NCI-H2227 (cell line): ENCODE results near the gene PTGES3.
"Not testable (repeated sequence)": the region's sequence is repeated elsewhere in the genome, so short reads cannot be mapped to it uniquely, and the experiment has no call there.

Experiments used
- DNase-seq: peaks from one replicate; lab custom pipeline; 2025; ENCODE audit not compliant: unreplicated experiment; lab: John Stamatoyannopoulos, UW

The PTGES3 gene

GRCh38 chr12:56709759-56710376 lies 21.8 kb upstream of the PTGES3 start:
- DNase-seq: no peak

GRCh38 chr12:56704522-56704921 lies 16.4 kb upstream of the PTGES3 start:
- DNase-seq: not testable (repeated sequence)

GRCh38 chr12:56699020-56699661 lies 11.1 kb upstream of the PTGES3 start:
- no peak for DNase-seq

- DNase-seq: no peak
These were observed 7.4 kb upstream of the PTGES3 start for GRCh38 chr12:56695327-56696101.

GRCh38 chr12:56694161-56694560 lies 6.1 kb upstream of the PTGES3 start:
- DNase-seq: no peak

- no peak for DNase-seq
These were observed 694 bp upstream of the PTGES3 start for GRCh38 chr12:56688846-56689109.

- DNase-seq: peak; percentile 48
These were observed 608 bp downstream of the PTGES3 start for GRCh38 chr12:56687223-56688128.

- DNase-seq: no peak
These were observed 3.2 kb downstream of the PTGES3 start for GRCh38 chr12:56684745-56685359.

- no peak for DNase-seq
These were observed 5.8 kb downstream of the PTGES3 start for GRCh38 chr12:56682323-56682722.

GRCh38 chr12:56679883-56680575 lies 8.1 kb downstream of the PTGES3 start:
- no peak for DNase-seq

GRCh38 chr12:56678852-56679251 lies 9.2 kb downstream of the PTGES3 start:
- no peak for DNase-seq

GRCh38 chr12:56677680-56678079 lies 10.4 kb downstream of the PTGES3 start:
- DNase-seq: no peak

- no peak for DNase-seq
These were observed 11.1 kb downstream of the PTGES3 start for GRCh38 chr12:56676851-56677580.

- no peak for DNase-seq
These were observed 16.5 kb downstream of the PTGES3 start for GRCh38 chr12:56671608-56672007.

GRCh38 chr12:56670836-56671235 lies 17.2 kb downstream of the PTGES3 start:
- DNase-seq: no peak

GRCh38 chr12:56668197-56668457 lies 20.0 kb downstream of the PTGES3 start:
- no peak for DNase-seq

- DNase-seq: no peak
These were observed 26.0 kb downstream of the PTGES3 start for GRCh38 chr12:56661979-56662638.

- no peak for DNase-seq
These were observed 26.5 kb downstream of the PTGES3 start for GRCh38 chr12:56661560-56661959.

GRCh38 chr12:56658921-56659320 lies 29.2 kb downstream of the PTGES3 start:
- DNase-seq: no peak
